ENCODE measurements around the gene HGFAC. TPM values are rescaled to one million over a fixed set of nuclear protein-coding genes. Genes with fewer than 3 reads are reported as not detected.

HGFAC gene
- total and polyA plus RNA-seq, 10 of the 15 experiments (the other 5 are each of a cell fraction or from before 2014, with no cell fraction given) = 0.38 TPM; not detected in 9

DNA sequence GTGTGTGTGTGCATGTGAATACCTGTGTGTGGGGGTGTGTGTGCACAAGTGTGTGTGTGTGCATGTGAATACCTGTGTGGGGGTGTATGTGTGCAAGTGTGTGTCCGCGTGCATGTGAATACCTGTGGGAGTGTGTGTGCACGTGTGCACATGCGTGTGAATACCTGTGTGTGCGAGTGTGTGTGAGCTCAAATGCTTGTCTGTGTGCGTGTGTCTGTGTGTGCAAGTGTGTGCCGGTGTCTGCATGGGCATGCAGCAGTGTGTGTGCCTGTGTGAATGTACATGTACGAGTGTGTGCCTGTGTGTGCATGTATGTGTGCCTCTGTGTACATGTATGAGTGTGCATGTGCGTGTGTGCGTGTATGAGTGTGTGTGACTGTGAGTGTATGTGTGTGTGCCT, 26.4 kb downstream of the HGFAC start:
- ChIA-PET CTCF (no interaction called here), RAD21 (ENCODE audit: unreplicated experiment) (no interaction called here), SMC1A (ENCODE audit: uncharacterized antibody, unreplicated experiment) (no interaction called here), POLR2A (no interaction called here)
- no peak overlapping the region for H3K4me3 ChIP-seq
- H3K27ac ChIP-seq (ENCODE audit: control insufficient read depth, insufficient read depth) = no peak overlapping the region
- H3K9ac ChIP-seq (ENCODE audit: control insufficient read depth, insufficient read depth, low read length) = no peak overlapping the region
- no peak for FAIRE-seq
- no peak overlapping the region for H2AFZ ChIP-seq (ENCODE audit: control insufficient read depth, low read depth, low read length)
- no peak overlapping the region for H3K4me2 ChIP-seq (ENCODE audit: control insufficient read depth, insufficient read depth)
- no TSS peak for BruUV-seq (replicated peaks)
- no peak for ATAC-seq
- no peak for DNase-seq (ENCODE audit: low read depth, low spot score)
- no peaks in the 10 kb centered on the region for H4K20me1 ChIP-seq (ENCODE audit: control insufficient read depth, insufficient read depth)
- H3K79me2 ChIP-seq (ENCODE audit: control insufficient read depth, insufficient read depth, low read length) = no peaks in the 10 kb centered on the region
- H3K9me3 ChIP-seq (replicated peaks; ENCODE audit: control insufficient read depth, insufficient read depth, low read length) = no peaks in the 10 kb centered on the region; the same call in 2 of the 3 replicates
- H3K4me1 ChIP-seq (ENCODE audit: control insufficient read depth, insufficient read depth, low read length) = no peaks in the 10 kb centered on the region
- H3K36me3 ChIP-seq (ENCODE audit: control insufficient read depth in 2 of 2, insufficient read depth in 2 of 2, low read length in 1 of 2) = no peaks in the 10 kb centered on the region
- in situ Hi-C loops (cut with MboI) (no loop called here), intact Hi-C loops (cut with micrococcal nuclease; ENCODE audit: unreplicated experiment) (no loop called here)
- peaks cover 0 to 2% of the 10 kb centered on the region in 2 experiments; a peak in 1 of 4 replicates for H3K27me3 ChIP-seq (replicated peaks in 1 of 2; ENCODE audit: control insufficient read depth in 2 of 2, insufficient read depth in 2 of 2, low read length in 1 of 2)
- 71% methylated on average over 10 of the region's 10 CpGs for WGBS (ENCODE audit: insufficient coverage, insufficient replicate concordance, low lambda C conversion rate, missing lambda C conversion rate)
- no peak for TF ChIP-seq RAD21 (IDR thresholded peaks at IDR 0.05; ENCODE audit: insufficient read depth, low read depth, low read length)
- TF ChIP-seq ZBED1 (IDR thresholded peaks at IDR 0.05; ENCODE audit: borderline replicate concordance) = no peak
- no peak for TF ChIP-seq TCF7 (IDR thresholded peaks at IDR 0.05; ENCODE audit: borderline replicate concordance)
- TF ChIP-seq, protein P1, sequence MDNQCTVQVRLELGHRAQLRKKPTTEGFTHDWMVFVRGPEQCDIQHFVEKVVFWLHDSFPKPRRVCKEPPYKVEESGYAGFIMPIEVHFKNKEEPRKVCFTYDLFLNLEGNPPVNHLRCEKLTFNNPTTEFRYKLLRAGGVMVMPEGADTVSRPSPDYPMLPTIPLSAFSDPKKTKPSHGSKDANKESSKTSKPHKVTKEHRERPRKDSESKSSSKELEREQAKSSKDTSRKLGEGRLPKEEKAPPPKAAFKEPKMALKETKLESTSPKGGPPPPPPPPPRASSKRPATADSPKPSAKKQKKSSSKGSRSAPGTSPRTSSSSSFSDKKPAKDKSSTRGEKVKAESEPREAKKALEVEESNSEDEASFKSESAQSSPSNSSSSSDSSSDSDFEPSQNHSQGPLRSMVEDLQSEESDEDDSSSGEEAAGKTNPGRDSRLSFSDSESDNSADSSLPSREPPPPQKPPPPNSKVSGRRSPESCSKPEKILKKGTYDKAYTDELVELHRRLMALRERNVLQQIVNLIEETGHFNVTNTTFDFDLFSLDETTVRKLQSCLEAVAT (IDR thresholded peaks at IDR 0.05) = no peak
- TF ChIP-seq, protein P2, sequence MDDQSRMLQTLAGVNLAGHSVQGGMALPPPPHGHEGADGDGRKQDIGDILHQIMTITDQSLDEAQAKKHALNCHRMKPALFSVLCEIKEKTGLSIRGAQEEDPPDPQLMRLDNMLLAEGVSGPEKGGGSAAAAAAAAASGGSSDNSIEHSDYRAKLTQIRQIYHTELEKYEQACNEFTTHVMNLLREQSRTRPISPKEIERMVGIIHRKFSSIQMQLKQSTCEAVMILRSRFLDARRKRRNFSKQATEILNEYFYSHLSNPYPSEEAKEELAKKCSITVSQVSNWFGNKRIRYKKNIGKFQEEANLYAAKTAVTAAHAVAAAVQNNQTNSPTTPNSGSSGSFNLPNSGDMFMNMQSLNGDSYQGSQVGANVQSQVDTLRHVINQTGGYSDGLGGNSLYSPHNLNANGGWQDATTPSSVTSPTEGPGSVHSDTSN (IDR thresholded peaks at IDR 0.05; ENCODE audit: insufficient replicate concordance, low read depth, low read length) = no peak
- TF ChIP-seq, protein P3, sequence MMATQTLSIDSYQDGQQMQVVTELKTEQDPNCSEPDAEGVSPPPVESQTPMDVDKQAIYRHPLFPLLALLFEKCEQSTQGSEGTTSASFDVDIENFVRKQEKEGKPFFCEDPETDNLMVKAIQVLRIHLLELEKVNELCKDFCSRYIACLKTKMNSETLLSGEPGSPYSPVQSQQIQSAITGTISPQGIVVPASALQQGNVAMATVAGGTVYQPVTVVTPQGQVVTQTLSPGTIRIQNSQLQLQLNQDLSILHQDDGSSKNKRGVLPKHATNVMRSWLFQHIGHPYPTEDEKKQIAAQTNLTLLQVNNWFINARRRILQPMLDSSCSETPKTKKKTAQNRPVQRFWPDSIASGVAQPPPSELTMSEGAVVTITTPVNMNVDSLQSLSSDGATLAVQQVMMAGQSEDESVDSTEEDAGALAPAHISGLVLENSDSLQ (IDR thresholded peaks at IDR 0.05) = no peak
- TF ChIP-seq, protein P4, sequence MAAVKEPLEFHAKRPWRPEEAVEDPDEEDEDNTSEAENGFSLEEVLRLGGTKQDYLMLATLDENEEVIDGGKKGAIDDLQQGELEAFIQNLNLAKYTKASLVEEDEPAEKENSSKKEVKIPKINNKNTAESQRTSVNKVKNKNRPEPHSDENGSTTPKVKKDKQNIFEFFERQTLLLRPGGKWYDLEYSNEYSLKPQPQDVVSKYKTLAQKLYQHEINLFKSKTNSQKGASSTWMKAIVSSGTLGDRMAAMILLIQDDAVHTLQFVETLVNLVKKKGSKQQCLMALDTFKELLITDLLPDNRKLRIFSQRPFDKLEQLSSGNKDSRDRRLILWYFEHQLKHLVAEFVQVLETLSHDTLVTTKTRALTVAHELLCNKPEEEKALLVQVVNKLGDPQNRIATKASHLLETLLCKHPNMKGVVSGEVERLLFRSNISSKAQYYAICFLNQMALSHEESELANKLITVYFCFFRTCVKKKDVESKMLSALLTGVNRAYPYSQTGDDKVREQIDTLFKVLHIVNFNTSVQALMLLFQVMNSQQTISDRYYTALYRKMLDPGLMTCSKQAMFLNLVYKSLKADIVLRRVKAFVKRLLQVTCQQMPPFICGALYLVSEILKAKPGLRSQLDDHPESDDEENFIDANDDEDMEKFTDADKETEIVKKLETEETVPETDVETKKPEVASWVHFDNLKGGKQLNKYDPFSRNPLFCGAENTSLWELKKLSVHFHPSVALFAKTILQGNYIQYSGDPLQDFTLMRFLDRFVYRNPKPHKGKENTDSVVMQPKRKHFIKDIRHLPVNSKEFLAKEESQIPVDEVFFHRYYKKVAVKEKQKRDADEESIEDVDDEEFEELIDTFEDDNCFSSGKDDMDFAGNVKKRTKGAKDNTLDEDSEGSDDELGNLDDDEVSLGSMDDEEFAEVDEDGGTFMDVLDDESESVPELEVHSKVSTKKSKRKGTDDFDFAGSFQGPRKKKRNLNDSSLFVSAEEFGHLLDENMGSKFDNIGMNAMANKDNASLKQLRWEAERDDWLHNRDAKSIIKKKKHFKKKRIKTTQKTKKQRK (IDR thresholded peaks at IDR 0.05; ENCODE audit: low read depth, low read length) = no peak
- no peak for TF ChIP-seq MXI1 (IDR thresholded peaks at IDR 0.05; ENCODE audit: low read depth, low read length)
- TF ChIP-seq NFIC (IDR thresholded peaks at IDR 0.05; ENCODE audit: low read depth, low read length) = no peak
- TF ChIP-seq, protein P5, sequence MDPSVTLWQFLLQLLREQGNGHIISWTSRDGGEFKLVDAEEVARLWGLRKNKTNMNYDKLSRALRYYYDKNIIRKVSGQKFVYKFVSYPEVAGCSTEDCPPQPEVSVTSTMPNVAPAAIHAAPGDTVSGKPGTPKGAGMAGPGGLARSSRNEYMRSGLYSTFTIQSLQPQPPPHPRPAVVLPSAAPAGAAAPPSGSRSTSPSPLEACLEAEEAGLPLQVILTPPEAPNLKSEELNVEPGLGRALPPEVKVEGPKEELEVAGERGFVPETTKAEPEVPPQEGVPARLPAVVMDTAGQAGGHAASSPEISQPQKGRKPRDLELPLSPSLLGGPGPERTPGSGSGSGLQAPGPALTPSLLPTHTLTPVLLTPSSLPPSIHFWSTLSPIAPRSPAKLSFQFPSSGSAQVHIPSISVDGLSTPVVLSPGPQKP (IDR thresholded peaks at IDR 0.05; ENCODE audit: low read depth, low read length) = no peak
- no peak for TF ChIP-seq CHD2 (IDR thresholded peaks at IDR 0.05; ENCODE audit: borderline replicate concordance, low read depth, low read length)
- TF ChIP-seq SUPT20H (IDR thresholded peaks at IDR 0.05; ENCODE audit: borderline replicate concordance, control insufficient read depth, low read depth, low read length) = no peak
- TF ChIP-seq RB1 (IDR thresholded peaks at IDR 0.05; ENCODE audit: borderline replicate concordance) = no peak
- no peak for TF ChIP-seq CREB1 (IDR thresholded peaks at IDR 0.05; ENCODE audit: low read depth)
- no peak for TF ChIP-seq NR2C2 (IDR thresholded peaks at IDR 0.05; ENCODE audit: borderline replicate concordance, control insufficient read depth, insufficient read length, low read depth)
- TF ChIP-seq SREBF1 (IDR thresholded peaks at IDR 0.05; ENCODE audit: low read length) = no peak
- TF ChIP-seq SIN3A (IDR thresholded peaks at IDR 0.05; ENCODE audit: low read depth, low read length) = no peak
- no peak for TF ChIP-seq POLR2AphosphoS2 (IDR thresholded peaks at IDR 0.05; ENCODE audit: low read depth, low read length)

Measured in GM12878 (cell line).